Upper lobe of right lung (tissue), 1 donor: ENCODE results near the gene LYG2. TPM values are rescaled to one million over a fixed set of nuclear protein-coding genes. Genes with fewer than 3 reads are reported as not detected.
"Not testable (repeated sequence)": the region's sequence is repeated elsewhere in the genome, so short reads cannot be mapped to it uniquely, and the experiment has no call there.

Source experiments
- ATAC-seq: fragments of 200-7000 bp; cut with Tn5 transposase; one replicate; pipeline ENCODE4 v1.9.1; 2020; ENCODE audit warnings: mild to moderate bottlenecking, moderate library complexity
- DNase-seq: peaks from one replicate; pipeline ENCODE4 v3.0.0-alpha.2; 2020
- H3K27ac ChIP-seq: fragments of 200-600 bp; one replicate; pipeline ENCODE4 v1.8.0; 2022
- H3K27me3 ChIP-seq: fragments of 200-600 bp; one replicate; pipeline ENCODE4 v1.8.0; 2022; ENCODE audit warnings: mild to moderate bottlenecking
- H3K36me3 ChIP-seq: fragments of 200-600 bp; one replicate; pipeline ENCODE4 v1.8.0; 2022
- H3K4me1 ChIP-seq: fragments of 200-600 bp; one replicate; pipeline ENCODE4 v1.8.0; 2022
- H3K4me3 ChIP-seq: fragments of 200-600 bp; one replicate; pipeline ENCODE4 v1.8.0; 2022; ENCODE audit warnings: mild to moderate bottlenecking
- H3K9me3 ChIP-seq: fragments of 200-600 bp; one replicate; pipeline ENCODE4 v1.8.0; 2022
- CTCF ChIP-seq: fragments of 200-600 bp; IDR thresholded peaks from one replicate; pipeline ENCODE4 v1.8.0; 2022; ENCODE audit warnings: antibody characterized with exemption
- intact Hi-C: fragments of 100-400 bp; cut with DNase I; formaldehyde crosslinking; loops from one replicate; pipeline ENCODE4 v1.11.0; 2022
- total RNA-seq: library from RNA; stranded (reverse); fragmentation: NEBNext Ultra II Directional; extraction: Animal tissue kit (Norgen Biotek cat#: 25700); gene quantifications from one replicate; pipeline ENCODE4 v1.2.1, GENCODE V29; 2021
- donor health status: DM: no; HTN: yes; CAD: no; lungs with severe emphysema.

The LYG2 gene
- total RNA-seq, 1 donor from 2014 or later, result not detected

GRCh38 chr2:99198103-99198841 lies 57.2 kb downstream of the LYG2 start:
- intact Hi-C loops, result no loop called here
- no peak for DNase-seq
- Histone ChIP-seq H3K4me3 (no peak overlapping the region), H3K36me3 (peaks cover 55% of the 10 kb centered on the region), H3K9me3 (no peaks in the 10 kb centered on the region), H3K27me3 (no peaks in the 10 kb centered on the region), H3K4me1 (no peaks in the 10 kb centered on the region), H3K27ac (no peak overlapping the region)
- TF ChIP-seq CTCF, result no peak
- no peak for ATAC-seq

DNA sequence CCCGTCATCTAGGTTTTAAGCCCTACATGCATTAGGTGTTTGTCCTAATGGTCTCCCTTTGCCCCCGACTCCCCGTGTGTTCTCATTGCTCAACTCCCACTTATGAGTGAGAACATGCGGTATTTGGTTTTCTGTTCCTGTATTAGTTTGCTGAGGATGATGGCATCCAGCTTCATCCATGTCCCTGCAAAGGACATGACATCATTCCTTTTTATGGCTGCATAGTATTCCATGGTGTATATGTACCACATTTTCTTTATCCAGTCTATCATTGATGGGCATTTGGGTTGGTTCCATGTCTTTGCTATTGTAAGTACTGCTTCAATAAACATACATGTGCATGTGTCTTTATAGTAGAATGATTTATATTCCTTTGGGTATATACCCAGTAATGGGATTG lies 63.1 kb downstream of the LYG2 start:
- H3K27me3 ChIP-seq, DNase-seq, H3K27ac ChIP-seq, H3K4me3 ChIP-seq, H3K4me1 ChIP-seq, ATAC-seq, H3K9me3 ChIP-seq, intact Hi-C loops: not testable (repeated sequence)
- peaks cover 69% of the 10 kb centered on the region for H3K36me3 ChIP-seq

Other genes starting within 250 kb of the LYG2 start
- gene C2orf15, start 114.0 kb downstream of the LYG2 start, total RNA-seq, result 1.1 TPM
- 7.6 TPM for gene TSGA10, start 100.7 kb downstream of the LYG2 start, total RNA-seq
- 8.3 TPM for gene LIPT1, start 100.7 kb downstream of the LYG2 start, total RNA-seq
- 21.2 TPM for gene MITD1, start 74.6 kb downstream of the LYG2 start, total RNA-seq
- gene MRPL30, start 74.5 kb downstream of the LYG2 start, total RNA-seq, result 18.8 TPM
- 1.4 TPM for gene LYG1, start 45.5 kb upstream of the LYG2 start, total RNA-seq
- gene TXNDC9, start 80.7 kb upstream of the LYG2 start, total RNA-seq, result 21.9 TPM
- gene EIF5B, start 81.7 kb upstream of the LYG2 start, total RNA-seq, result 30.4 TPM
- gene REV1, start 234.4 kb upstream of the LYG2 start, total RNA-seq, result 55.3 TPM